HEK293 (cell line): Measurements from ENCODE around the gene GRIP1.

Experiments
- CTCF ChIA-PET: fragments of 350-600 bp; formaldehyde crosslinking; extraction: SDS; loops from one replicate; lab custom pipeline; 2021; ENCODE audit warnings: antibody characterized with exemption; lab: Yijun Ruan, JAX
- POLR2A ChIA-PET: fragments of 300-600 bp; formaldehyde crosslinking; extraction: SDS; loops from one replicate; lab custom pipeline; 2020; ENCODE audit warnings: antibody characterized with exemption, inconsistent platforms; lab: Yijun Ruan, JAX
- H3K27ac ChIP-seq: fragments of 200-500 bp; sonication (Bioruptor generic); 2 replicates; pipeline ENCODE4 v1.5.1; 2014; ENCODE audit warnings: low read depth, low read length, control low read depth, inconsistent platforms; ENCODE audit errors: extremely low read depth
- H3K36me3 ChIP-seq, 2 experiments: fragments of 200-500 bp in 1 of 2; sonication (Bioruptor generic) in 1 of 2; 1 replicate in 1 of 2; 2 replicates in 1 of 2; pipeline ENCODE4 v1.5.1; 2014 to 2017; ENCODE audit warnings: inconsistent platforms in 2 of 2, low read length in 2 of 2; ENCODE audit not compliant: control insufficient read depth in 2 of 2, insufficient read depth in 1 of 2
- H3K4me1 ChIP-seq: fragments of 200-500 bp; sonication (Bioruptor generic); 2 replicates; pipeline ENCODE4 v1.5.1; 2014; ENCODE audit warnings: mild to moderate bottlenecking, low read length, inconsistent platforms; ENCODE audit not compliant: control insufficient read depth, insufficient read depth
- H3K4me3 ChIP-seq: 2 replicates; pipeline ENCODE4 v1.5.1; 2011; ENCODE audit warnings: low read depth, mild to moderate bottlenecking, control low read depth, low read length, moderate library complexity
- H3K9me3 ChIP-seq: fragments of 200-500 bp; sonication (Bioruptor generic); 2 replicates; pipeline ENCODE4 v1.5.1; 2014; ENCODE audit warnings: low read depth, low read length, inconsistent platforms; ENCODE audit not compliant: control insufficient read depth, insufficient read depth
- ATF2 ChIP-seq: fragments of 450-650 bp; formaldehyde crosslinking; IDR thresholded peaks from 2 replicates; pipeline ENCODE4 v1.5.1; 2016; ENCODE audit warnings: missing biosample characterization, missing genetic modification characterization, low read depth
- BCL6B ChIP-seq: fragments of 450-650 bp; formaldehyde crosslinking; IDR thresholded peaks from 2 replicates; pipeline ENCODE4 v1.5.1; 2017; ENCODE audit warnings: missing biosample characterization, missing genetic modification characterization
- HOXA7 ChIP-seq: sonication (generic); formaldehyde crosslinking; IDR thresholded peaks from 2 replicates; pipeline ENCODE4 v1.8.1; 2022; ENCODE audit warnings: missing genetic modification reagents, borderline replicate concordance
- OVOL3 ChIP-seq: fragments of 450-650 bp; formaldehyde crosslinking; IDR thresholded peaks from 2 replicates; pipeline ENCODE4 v1.5.1; 2016; ENCODE audit warnings: missing biosample characterization, missing genetic modification characterization
- PRDM1 ChIP-seq: fragments of 450-650 bp; formaldehyde crosslinking; IDR thresholded peaks from 2 replicates; pipeline ENCODE4; 2016; ENCODE audit warnings: missing biosample characterization, missing genetic modification characterization
- SCRT2 ChIP-seq: fragments of 450-650 bp; formaldehyde crosslinking; IDR thresholded peaks from 2 replicates; pipeline ENCODE4 v1.5.1; 2016; ENCODE audit warnings: missing biosample characterization, missing genetic modification characterization
- SETDB1 ChIP-seq: IDR thresholded peaks from one replicate; pipeline ENCODE4 v1.6.1; 2017; ENCODE audit warnings: mild to moderate bottlenecking, low read length, moderate library complexity, mixed read lengths; ENCODE audit not compliant: insufficient read length
- SP2 ChIP-seq: fragments of 450-650 bp; formaldehyde crosslinking; IDR thresholded peaks from 2 replicates; pipeline ENCODE4 v1.5.1; 2016; ENCODE audit warnings: missing biosample characterization, missing genetic modification characterization
- ZFP69B ChIP-seq: fragments of 450-650 bp; formaldehyde crosslinking; IDR thresholded peaks from 2 replicates; pipeline ENCODE4 v1.5.1; 2016; ENCODE audit warnings: missing biosample characterization, missing genetic modification characterization
- ZNF140 ChIP-seq: fragments of 450-650 bp; formaldehyde crosslinking; IDR thresholded peaks from 2 replicates; pipeline ENCODE4 v1.5.1; 2016; ENCODE audit warnings: missing biosample characterization, missing genetic modification characterization
- ZNF24 ChIP-seq: fragments of 450-650 bp; formaldehyde crosslinking; IDR thresholded peaks from 2 replicates; pipeline ENCODE4 v1.5.1; 2016; ENCODE audit warnings: missing biosample characterization, missing genetic modification characterization
- ZNF266 ChIP-seq: fragments of 450-650 bp; formaldehyde crosslinking; IDR thresholded peaks from 2 replicates; pipeline ENCODE4 v1.5.1; 2016; ENCODE audit warnings: missing biosample characterization, missing genetic modification characterization, low read depth
- ZNF280D ChIP-seq: fragments of 450-650 bp; formaldehyde crosslinking; IDR thresholded peaks from 2 replicates; pipeline ENCODE4 v1.5.1; 2016; ENCODE audit warnings: missing biosample characterization, missing genetic modification characterization
- ZNF416 ChIP-seq: fragments of 450-650 bp; formaldehyde crosslinking; IDR thresholded peaks from 2 replicates; pipeline ENCODE4 v1.5.1; 2016; ENCODE audit warnings: missing biosample characterization, missing genetic modification characterization
- ZNF433 ChIP-seq: fragments of 450-650 bp; formaldehyde crosslinking; IDR thresholded peaks from 2 replicates; pipeline ENCODE4 v1.5.1; 2016; ENCODE audit warnings: missing biosample characterization, missing genetic modification characterization, low read depth
- ZNF449 ChIP-seq: fragments of 450-650 bp; formaldehyde crosslinking; IDR thresholded peaks from 2 replicates; pipeline ENCODE4 v1.5.1; 2017; ENCODE audit warnings: missing biosample characterization, mild to moderate bottlenecking, missing genetic modification characterization, moderate library complexity
- ZNF580 ChIP-seq: fragments of 450-650 bp; formaldehyde crosslinking; IDR thresholded peaks from 2 replicates; pipeline ENCODE4 v1.5.1; 2016; ENCODE audit warnings: missing biosample characterization, missing genetic modification characterization
- ZNF600 ChIP-seq: fragments of 450-650 bp; formaldehyde crosslinking; IDR thresholded peaks from 2 replicates; pipeline ENCODE4 v1.5.1; 2016; ENCODE audit warnings: missing biosample characterization, missing genetic modification characterization
- ZNF791 ChIP-seq: fragments of 450-650 bp; formaldehyde crosslinking; IDR thresholded peaks from 2 replicates; pipeline ENCODE4 v1.5.1; 2016; ENCODE audit warnings: missing biosample characterization, missing genetic modification characterization
- ZSCAN16 ChIP-seq: fragments of 450-650 bp; formaldehyde crosslinking; IDR thresholded peaks from 2 replicates; pipeline ENCODE4 v1.5.1; 2016; ENCODE audit warnings: missing biosample characterization, missing genetic modification characterization

The GRIP1 gene

GRCh38 chr12:66397574-66398290, 281.1 kb downstream of the GRIP1 start:
- TF ChIP-seq ZNF600 (no peak), ZNF280D (tag by site-specific recombination) (no peak), ZNF791 (no peak), PRDM1 (no peak), ZNF580 (no peak), ATF2 (tag by site-specific recombination) (no peak), ZNF433 (tag by site-specific recombination) (no peak), HOXA7 (CRISPR knock-in tag) (no peak), ZNF24 (no peak), ZNF266 (tag by site-specific recombination) (no peak), SP2 (tag by site-specific recombination) (no peak), ZNF416 (tag by site-specific recombination) (no peak), BCL6B (tag by site-specific recombination) (no peak), ZSCAN16 (no peak), ZNF140 (no peak), ZNF449 (tag by site-specific recombination) (no peak), SETDB1 (no peak), ZFP69B (tag by site-specific recombination) (no peak), OVOL3 (tag by site-specific recombination) (no peak), SCRT2 (tag by site-specific recombination) (no peak)
- ChIA-PET POLR2A (no interaction called here), CTCF (interaction anchor here (0.7 kb wide), 2 partner anchors 18 to 252 kb away, joined by 3 read pairs; no protein-coding TSS in a partner anchor)
- H3K4me3 ChIP-seq: no peak overlapping the region
- H3K36me3 ChIP-seq: no peaks in the 10 kb centered on the region
- H3K4me1 ChIP-seq: no peaks in the 10 kb centered on the region
- H3K27ac ChIP-seq: no peak overlapping the region
- no peaks in the 10 kb centered on the region for H3K9me3 ChIP-seq
